Measurements from ENCODE around the gene PIP5K1B. TPM values are rescaled to one million over a fixed set of nuclear protein-coding genes. Genes with fewer than 3 reads are reported as not detected.
A peak's percentile ranks its signal among the peaks of the same experiment; 100 is the strongest.

The PIP5K1B gene
- total RNA-seq, 1 donor from 2014 or later = 27.1 TPM

- intact Hi-C loops (cut with DNase I) = no loop called here
- no peak for DNase-seq (ENCODE audit: low spot score)
Observed at GRCh38 chr9:68961587-68961986, 256.5 kb downstream of the PIP5K1B start.

GRCh38 chr9:68963416-68963815 lies 258.4 kb downstream of the PIP5K1B start:
- DNase-seq (ENCODE audit: low spot score) = no peak
- intact Hi-C loops (cut with DNase I) = no loop called here

- intact Hi-C loops (cut with DNase I) = no loop called here
- no peak for DNase-seq (ENCODE audit: low spot score)
Observed at GRCh38 chr9:68964102-68964541, 259.1 kb downstream of the PIP5K1B start.

GRCh38 chr9:68964765-68965164 lies 259.7 kb downstream of the PIP5K1B start:
- DNase-seq (ENCODE audit: low spot score) = no peak
- intact Hi-C loops (cut with DNase I) = no loop called here

- intact Hi-C loops (cut with DNase I) = no loop called here
- no peak for DNase-seq (ENCODE audit: low spot score)
Observed at GRCh38 chr9:68966496-68966944, 261.5 kb downstream of the PIP5K1B start.

GRCh38 chr9:68967800-68968199 lies 262.8 kb downstream of the PIP5K1B start:
- no peak for DNase-seq (ENCODE audit: low spot score)
- intact Hi-C loops (cut with DNase I) = no loop called here

GRCh38 chr9:68969538-68969937 lies 264.5 kb downstream of the PIP5K1B start:
- intact Hi-C loops (cut with DNase I) = no loop called here

GRCh38 chr9:68970151-68970550 lies 265.1 kb downstream of the PIP5K1B start:
- DNase-seq (ENCODE audit: low spot score) = no peak
- intact Hi-C loops (cut with DNase I) = no loop called here

More at GRCh38 chr9:68969538-68969937, 264.5 kb downstream of the PIP5K1B start:
- no peak for DNase-seq (ENCODE audit: low spot score)

- DNase-seq (ENCODE audit: low spot score) = no peak
- intact Hi-C loops (cut with DNase I) = no loop called here
Observed at GRCh38 chr9:68973619-68974018, 268.6 kb downstream of the PIP5K1B start.

- intact Hi-C loops (cut with DNase I) = no loop called here
- no peak for DNase-seq (ENCODE audit: low spot score)
Observed at GRCh38 chr9:68974431-68974830, 269.4 kb downstream of the PIP5K1B start.

GRCh38 chr9:68974901-68975300 lies 269.9 kb downstream of the PIP5K1B start:
- intact Hi-C loops (cut with DNase I) = loop anchor here (5.0 kb wide), 1 partner anchor 268 kb away; the partner anchor contains the start of gene PIP5K1B

GRCh38 chr9:68975365-68976043 lies 270.5 kb downstream of the PIP5K1B start:
- intact Hi-C loops (cut with DNase I) = loop anchor here (5.0 kb wide), 1 partner anchor 268 kb away; the partner anchor contains the start of gene PIP5K1B
- DNase-seq (ENCODE audit: low spot score) = no peak

More at GRCh38 chr9:68974901-68975300, 269.9 kb downstream of the PIP5K1B start:
- DNase-seq (ENCODE audit: low spot score) = no peak

- no peak for DNase-seq (ENCODE audit: low spot score)
- intact Hi-C loops (cut with DNase I) = loop anchor here (5.0 kb wide), 1 partner anchor 271 kb away; the partner anchor contains the start of gene PIP5K1B
Observed at GRCh38 chr9:68978066-68978465, 273.0 kb downstream of the PIP5K1B start.

GRCh38 chr9:68978501-68978900 lies 273.5 kb downstream of the PIP5K1B start:
- no peak for DNase-seq (ENCODE audit: low spot score)
- intact Hi-C loops (cut with DNase I) = loop anchor here (5.0 kb wide), 1 partner anchor 271 kb away; the partner anchor contains the start of gene PIP5K1B

- intact Hi-C loops (cut with DNase I) = loop anchor here (5.0 kb wide), 1 partner anchor 272 kb away; the partner anchor contains the start of gene PIP5K1B
- DNase-seq (ENCODE audit: low spot score) = peak; percentile 78
Observed at GRCh38 chr9:68979538-68980314, 274.7 kb downstream of the PIP5K1B start.

GRCh38 chr9:68980341-68980914 lies 275.4 kb downstream of the PIP5K1B start:
- DNase-seq (ENCODE audit: low spot score) = no peak
- intact Hi-C loops (cut with DNase I) = no loop called here

- DNase-seq (ENCODE audit: low spot score) = no peak
- intact Hi-C loops (cut with DNase I) = no loop called here
Observed at GRCh38 chr9:68981789-68982188, 276.7 kb downstream of the PIP5K1B start.

GRCh38 chr9:68983008-68983411 lies 278.0 kb downstream of the PIP5K1B start:
- no peak for DNase-seq (ENCODE audit: low spot score)
- intact Hi-C loops (cut with DNase I) = no loop called here

- intact Hi-C loops (cut with DNase I) = no loop called here
- no peak for DNase-seq (ENCODE audit: low spot score)
Observed at GRCh38 chr9:68983522-68984424, 278.7 kb downstream of the PIP5K1B start.

All from cardiac septum (tissue), 1 donor.